GM12801 (cell line): Measurements from ENCODE around the gene MAB21L3.

Source experiments
- CTCF ChIP-seq: IDR thresholded peaks from one replicate; pipeline ENCODE4 v1.5.1; 2011; ENCODE audit warnings: control low read depth; ENCODE audit not compliant: insufficient read length; ENCODE audit errors: extremely low read depth

MAB21L3 gene

DNA sequence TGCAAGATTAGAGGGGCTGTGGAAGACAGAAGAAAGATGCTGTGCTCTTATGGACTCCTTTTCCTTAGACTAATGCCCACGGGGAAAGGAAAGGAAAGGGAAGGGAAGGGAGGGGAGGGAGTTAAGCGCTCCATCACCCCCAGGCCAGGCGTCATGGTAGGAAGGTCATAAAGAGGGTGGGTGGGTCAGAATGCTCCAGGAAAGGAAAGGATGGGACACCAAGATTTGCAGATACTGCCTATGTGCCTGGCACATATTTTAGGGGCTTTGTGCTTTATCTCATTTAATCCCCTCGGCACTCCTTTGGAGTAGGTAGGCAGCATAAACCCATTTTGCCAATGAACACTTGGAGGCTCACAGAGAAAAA is 41.4 kb downstream of the MAB21L3 start:
- no peak for TF ChIP-seq CTCF

- TF ChIP-seq CTCF = no peak
Measured at GRCh38 chr1:116152950-116153691, 41.9 kb downstream of the MAB21L3 start.

- no peak for TF ChIP-seq CTCF
Measured at GRCh38 chr1:116153692-116154031, 42.5 kb downstream of the MAB21L3 start.

GRCh38 chr1:116154536-116154935 is 43.3 kb downstream of the MAB21L3 start:
- TF ChIP-seq CTCF = no peak

DNA sequence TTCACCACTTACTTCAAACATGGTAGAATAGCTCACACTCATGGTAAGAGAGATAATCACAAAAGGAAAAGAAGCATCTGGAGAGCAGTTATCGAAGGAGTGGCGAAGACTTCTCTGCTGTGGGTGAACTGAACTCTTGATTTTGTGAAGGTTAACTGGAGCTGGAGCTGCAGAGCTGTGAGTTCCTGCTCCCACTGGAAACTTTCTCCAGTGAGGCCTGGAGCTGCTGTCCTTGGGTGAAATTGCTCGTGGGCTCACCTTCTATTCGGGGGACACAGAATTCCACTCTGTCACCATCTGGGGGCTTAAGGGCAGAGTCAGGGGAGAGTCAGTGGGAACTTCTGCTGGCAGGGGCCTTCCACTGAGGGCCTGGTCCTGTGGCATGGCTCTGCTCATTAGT is 45.9 kb downstream of the MAB21L3 start:
- no peak for TF ChIP-seq CTCF

GRCh38 chr1:116159177-116159576 is 48.0 kb downstream of the MAB21L3 start:
- TF ChIP-seq CTCF = no peak

GRCh38 chr1:116159611-116160010 is 48.4 kb downstream of the MAB21L3 start:
- TF ChIP-seq CTCF = no peak
